Measurements from ENCODE around the gene HMGCS1. TPM values are rescaled to one million over a fixed set of nuclear protein-coding genes. Genes with fewer than 3 reads are reported as not detected.

HMGCS1 gene
- total and polyA plus RNA-seq, 3 experiments from 2014 or later, result 9.4 to 75.1 (median 70.3) TPM

- Mint-ChIP-seq H3K27ac (no peak overlapping the region), H3K4me1 (peaks cover 30 to 48% (median 35%) of the 10 kb centered on the region in 3 donors), H3K36me3 (peaks cover 1 to 42% (median 16%) of the 10 kb centered on the region in 3 donors), H3K27me3 (no peaks in the 10 kb centered on the region), H3K4me3 (no peak overlapping the region), H3K9me3 (no peaks in the 10 kb centered on the region)
- Histone ChIP-seq H3K27ac (ENCODE audit: low read depth, low read length) (no peak overlapping the region), H3K9me3 (ENCODE audit: low read length) (no peaks in the 10 kb centered on the region), H3K4me1 (ENCODE audit: insufficient read depth, low read length) (peaks cover 5% of the 10 kb centered on the region), H3K36me3 (ENCODE audit: insufficient read depth, low read length) (peaks cover 13% of the 10 kb centered on the region), H3K27me3 (ENCODE audit: insufficient read depth, low read length, poor library complexity, severe bottlenecking) (no peaks in the 10 kb centered on the region), H3K4me3 (ENCODE audit: low read length) (no peak overlapping the region)
- no peak for DNase-seq
- POLR2A ChIA-PET, result no interaction called here
- CTCF ChIA-PET, result no interaction called here
Observed at GRCh38 chr5:43301653-43302091, 11.5 kb downstream of the HMGCS1 start.

- H3K9me3 Mint-ChIP-seq, result no peaks in the 10 kb centered on the region
- H3K4me3 Mint-ChIP-seq, result no peak overlapping the region
- peaks cover 25 to 39% (median 35%) of the 10 kb centered on the region in 3 donors for H3K4me1 Mint-ChIP-seq
- H3K36me3 Mint-ChIP-seq, result peaks cover 8 to 56% (median 24%) of the 10 kb centered on the region in 3 donors
- H3K9me3 ChIP-seq (ENCODE audit: low read length), result no peaks in the 10 kb centered on the region
- no peak overlapping the region for H3K27ac ChIP-seq (ENCODE audit: low read depth, low read length)
- H3K27me3 Mint-ChIP-seq, result no peaks in the 10 kb centered on the region
- no peaks in the 10 kb centered on the region for H3K27me3 ChIP-seq (ENCODE audit: insufficient read depth, low read length, poor library complexity, severe bottlenecking)
- H3K27ac Mint-ChIP-seq, result no peak overlapping the region
- no peak overlapping the region for H3K4me3 ChIP-seq (ENCODE audit: low read length)
- H3K4me1 ChIP-seq (ENCODE audit: insufficient read depth, low read length), result peaks cover 5% of the 10 kb centered on the region
- DNase-seq, result no peak
- H3K36me3 ChIP-seq (ENCODE audit: insufficient read depth, low read length), result peaks cover 26% of the 10 kb centered on the region
- POLR2A ChIA-PET, result no interaction called here
- CTCF ChIA-PET, result interaction anchor here (1.1 kb wide), 1 partner anchor 184 kb away, joined by 5 read pairs; the partner anchor contains the start of gene TMEM267
Observed at GRCh38 chr5:43300112-43300511, 13.1 kb downstream of the HMGCS1 start.

GRCh38 chr5:43298443-43298842 lies 14.8 kb downstream of the HMGCS1 start:
- DNase-seq, result no peak

GRCh38 chr5:43296835-43297234 lies 16.4 kb downstream of the HMGCS1 start:
- ChIA-PET CTCF (no interaction called here), POLR2A (no interaction called here)
- Histone ChIP-seq H3K9me3 (ENCODE audit: low read length) (no peaks in the 10 kb centered on the region), H3K4me1 (ENCODE audit: insufficient read depth, low read length) (no peaks in the 10 kb centered on the region), H3K27me3 (ENCODE audit: insufficient read depth, low read length, poor library complexity, severe bottlenecking) (no peaks in the 10 kb centered on the region), H3K4me3 (ENCODE audit: low read length) (no peak overlapping the region), H3K27ac (ENCODE audit: low read depth, low read length) (no peak overlapping the region), H3K36me3 (ENCODE audit: insufficient read depth, low read length) (peaks cover 45% of the 10 kb centered on the region)
- DNase-seq, result no peak
- no peaks in the 10 kb centered on the region for H3K27me3 Mint-ChIP-seq
- H3K27ac Mint-ChIP-seq, result peak overlapping the region in 1 of 8 donors; percentile 46
- no peaks in the 10 kb centered on the region for H3K9me3 Mint-ChIP-seq
- no peak overlapping the region for H3K4me3 Mint-ChIP-seq
- peaks cover 10 to 11% (median 10%) of the 10 kb centered on the region in 3 donors for H3K4me1 Mint-ChIP-seq
- peaks cover 20 to 78% (median 39%) of the 10 kb centered on the region in 3 donors for H3K36me3 Mint-ChIP-seq

More at GRCh38 chr5:43298443-43298842, 14.8 kb downstream of the HMGCS1 start:
- Histone ChIP-seq H3K4me3 (ENCODE audit: low read length) (no peak overlapping the region), H3K27me3 (ENCODE audit: insufficient read depth, low read length, poor library complexity, severe bottlenecking) (no peaks in the 10 kb centered on the region), H3K4me1 (ENCODE audit: insufficient read depth, low read length) (peaks cover 5% of the 10 kb centered on the region), H3K9me3 (ENCODE audit: low read length) (no peaks in the 10 kb centered on the region), H3K27ac (ENCODE audit: low read depth, low read length) (no peak overlapping the region), H3K36me3 (ENCODE audit: insufficient read depth, low read length) (peaks cover 38% of the 10 kb centered on the region)
- POLR2A ChIA-PET, result no interaction called here
- H3K4me3 Mint-ChIP-seq, result no peak overlapping the region
- no peak overlapping the region for H3K27ac Mint-ChIP-seq
- no peaks in the 10 kb centered on the region for H3K9me3 Mint-ChIP-seq
- CTCF ChIA-PET, result no interaction called here
- peaks cover 20 to 68% (median 36%) of the 10 kb centered on the region in 3 donors for H3K36me3 Mint-ChIP-seq
- peaks cover 16 to 24% (median 24%) of the 10 kb centered on the region in 3 donors for H3K4me1 Mint-ChIP-seq
- H3K27me3 Mint-ChIP-seq, result no peaks in the 10 kb centered on the region

GRCh38 chr5:43295202-43295601 lies 18.0 kb downstream of the HMGCS1 start:
- peak overlapping the region in 4 of 8 donors; percentile 3 to 95 (median 30) for H3K27ac Mint-ChIP-seq
- POLR2A ChIA-PET, result interaction anchor here (0.6 kb wide), 1 partner anchor 189 kb away, joined by 3 read pairs; the partner anchor contains the start of gene TMEM267
- no peak for DNase-seq
- Histone ChIP-seq H3K27ac (ENCODE audit: low read depth, low read length) (no peak overlapping the region), H3K4me3 (ENCODE audit: low read length) (no peak overlapping the region), H3K9me3 (ENCODE audit: low read length) (no peaks in the 10 kb centered on the region), H3K27me3 (ENCODE audit: insufficient read depth, low read length, poor library complexity, severe bottlenecking) (no peaks in the 10 kb centered on the region), H3K36me3 (ENCODE audit: insufficient read depth, low read length) (peaks cover 50% of the 10 kb centered on the region), H3K4me1 (ENCODE audit: insufficient read depth, low read length) (no peaks in the 10 kb centered on the region)
- CTCF ChIA-PET, result no interaction called here
- H3K4me3 Mint-ChIP-seq, result no peak overlapping the region
- no peaks in the 10 kb centered on the region for H3K9me3 Mint-ChIP-seq
- no peaks in the 10 kb centered on the region for H3K27me3 Mint-ChIP-seq
- H3K4me1 Mint-ChIP-seq, result peaks cover 0 to 2% (median 0%) of the 10 kb centered on the region in 3 donors
- peaks cover 23 to 82% (median 35%) of the 10 kb centered on the region in 3 donors for H3K36me3 Mint-ChIP-seq

GRCh38 chr5:43294226-43294625 lies 19.0 kb downstream of the HMGCS1 start:
- H3K4me1 Mint-ChIP-seq, result peaks cover 0 to 2% (median 0%) of the 10 kb centered on the region in 3 donors
- H3K4me1 ChIP-seq (ENCODE audit: insufficient read depth, low read length), result no peaks in the 10 kb centered on the region
- H3K9me3 Mint-ChIP-seq, result no peaks in the 10 kb centered on the region
- H3K4me3 Mint-ChIP-seq, result no peak overlapping the region
- no peaks in the 10 kb centered on the region for H3K9me3 ChIP-seq (ENCODE audit: low read length)
- no peak overlapping the region for H3K4me3 ChIP-seq (ENCODE audit: low read length)
- H3K27ac ChIP-seq (ENCODE audit: low read depth, low read length), result no peak overlapping the region
- H3K36me3 Mint-ChIP-seq, result peaks cover 30 to 83% (median 37%) of the 10 kb centered on the region in 3 donors
- peaks cover 50% of the 10 kb centered on the region for H3K36me3 ChIP-seq (ENCODE audit: insufficient read depth, low read length)
- no peaks in the 10 kb centered on the region for H3K27me3 Mint-ChIP-seq
- no peak overlapping the region for H3K27ac Mint-ChIP-seq
- no peaks in the 10 kb centered on the region for H3K27me3 ChIP-seq (ENCODE audit: insufficient read depth, low read length, poor library complexity, severe bottlenecking)
- no peak for DNase-seq
- CTCF ChIA-PET, result no interaction called here
- POLR2A ChIA-PET, result no interaction called here

- Mint-ChIP-seq H3K27ac (peak overlapping the region in 2 of 8 donors; percentile 7 to 29), H3K36me3 (peaks cover 34 to 75% (median 34%) of the 10 kb centered on the region in 3 donors), H3K4me3 (no peak overlapping the region), H3K27me3 (no peaks in the 10 kb centered on the region), H3K9me3 (no peaks in the 10 kb centered on the region), H3K4me1 (peaks cover 0 to 2% (median 0%) of the 10 kb centered on the region in 3 donors)
- Histone ChIP-seq H3K27ac (ENCODE audit: low read depth, low read length) (no peak overlapping the region), H3K4me3 (ENCODE audit: low read length) (no peak overlapping the region), H3K27me3 (ENCODE audit: insufficient read depth, low read length, poor library complexity, severe bottlenecking) (no peaks in the 10 kb centered on the region), H3K9me3 (ENCODE audit: low read length) (no peaks in the 10 kb centered on the region), H3K4me1 (ENCODE audit: insufficient read depth, low read length) (no peaks in the 10 kb centered on the region), H3K36me3 (ENCODE audit: insufficient read depth, low read length) (peaks cover 30% of the 10 kb centered on the region)
- ChIA-PET CTCF (no interaction called here), POLR2A (no interaction called here)
- DNase-seq, result no peak
Observed at GRCh38 chr5:43290726-43291125, 22.5 kb downstream of the HMGCS1 start.

- no peaks in the 10 kb centered on the region for H3K4me1 Mint-ChIP-seq
- Histone ChIP-seq H3K9me3 (ENCODE audit: low read length) (no peaks in the 10 kb centered on the region), H3K27me3 (ENCODE audit: insufficient read depth, low read length, poor library complexity, severe bottlenecking) (no peaks in the 10 kb centered on the region), H3K4me1 (ENCODE audit: insufficient read depth, low read length) (no peaks in the 10 kb centered on the region), H3K27ac (ENCODE audit: low read depth, low read length) (no peak overlapping the region), H3K36me3 (ENCODE audit: insufficient read depth, low read length) (peaks cover 12% of the 10 kb centered on the region), H3K4me3 (ENCODE audit: low read length) (no peak overlapping the region)
- no peak overlapping the region for H3K4me3 Mint-ChIP-seq
- CTCF ChIA-PET, result interaction anchor here (1.1 kb wide), 1 partner anchor 18 kb away, joined by 3 read pairs; no protein-coding TSS in a partner anchor
- no peak for DNase-seq
- H3K36me3 Mint-ChIP-seq, result peaks cover 22 to 53% (median 23%) of the 10 kb centered on the region in 3 donors
- POLR2A ChIA-PET, result no interaction called here
- no peaks in the 10 kb centered on the region for H3K9me3 Mint-ChIP-seq
- H3K27ac Mint-ChIP-seq, result no peak overlapping the region
- no peaks in the 10 kb centered on the region for H3K27me3 Mint-ChIP-seq
Observed at GRCh38 chr5:43288269-43288831, 24.9 kb downstream of the HMGCS1 start.
